HepG2 (cell line): ENCODE measurements around the gene TELO2. TPM values are rescaled to one million over a fixed set of nuclear protein-coding genes. Genes with fewer than 3 reads are reported as not detected.

ENCODE experiments used
- AGO1 ChIP-seq: fragments of 200-400 bp; formaldehyde crosslinking; IDR thresholded peaks from 2 replicates; pipeline ENCODE4 v1.6.1; 2017; ENCODE audit warnings: mild to moderate bottlenecking, low read depth, low read length, moderate library complexity; ENCODE audit not compliant: poor library complexity, severe bottlenecking
- ARID4A ChIP-seq: sonication (generic); formaldehyde crosslinking; IDR thresholded peaks from 2 replicates; pipeline ENCODE4 v1.5.0; 2020; ENCODE audit warnings: mild to moderate bottlenecking, missing genetic modification reagents, borderline replicate concordance
- CCAR2 ChIP-seq: fragments of 200-400 bp; formaldehyde crosslinking; optimal IDR thresholded peaks from 2 replicates; pipeline ENCODE3; 2018; ENCODE audit warnings: low read depth, mild to moderate bottlenecking, low read length, moderate library complexity
- DNMT1 ChIP-seq: sonication (generic); formaldehyde crosslinking; IDR thresholded peaks from 2 replicates; pipeline ENCODE4 v1.5.1; 2020; ENCODE audit warnings: mild to moderate bottlenecking, missing genetic modification reagents
- ETV5 ChIP-seq: IDR thresholded peaks from 2 replicates; pipeline ENCODE4 v1.6.1; 2018; ENCODE audit warnings: missing biosample characterization, missing genetic modification reagents, inconsistent platforms, borderline replicate concordance
- FOXK2 ChIP-seq: fragments of 450-650 bp; IDR thresholded peaks from 2 replicates; pipeline ENCODE4 v1.6.1; 2016
- IRX3 ChIP-seq: sonication (generic); formaldehyde crosslinking; IDR thresholded peaks from 2 replicates; pipeline ENCODE4 v1.8.1; 2023; ENCODE audit warnings: mild to moderate bottlenecking, low read depth, missing genetic modification reagents, borderline replicate concordance
- KAT2B ChIP-seq: fragments of 150-350 bp; IDR thresholded peaks from 2 replicates; pipeline ENCODE4 v1.6.1; 2014; ENCODE audit warnings: low read depth, low read length, borderline replicate concordance
- KLF13 ChIP-seq: sonication (generic); formaldehyde crosslinking; IDR thresholded peaks from 2 replicates; pipeline ENCODE4 v1.4.0; 2020; ENCODE audit warnings: mild to moderate bottlenecking, missing genetic modification reagents
- NR2F6 ChIP-seq, 2 experiments: IDR thresholded peaks; 2 replicates each; pipeline ENCODE4 v1.6.1; 2016; ENCODE audit warnings: antibody characterized with exemption in 1 of 2, mild to moderate bottlenecking in 1 of 2
- PAXIP1 ChIP-seq: sonication (generic); formaldehyde crosslinking; conservative IDR thresholded peaks from 2 replicates; pipeline ENCODE4 v1.4.0; 2020; ENCODE audit warnings: mild to moderate bottlenecking, missing genetic modification reagents, moderate library complexity
- POLR2G ChIP-seq: fragments of 200-400 bp; formaldehyde crosslinking; IDR thresholded peaks from 2 replicates; pipeline ENCODE4 v1.6.1; 2018; ENCODE audit warnings: mild to moderate bottlenecking, low read depth, low read length, moderate library complexity
- REXO4 ChIP-seq: sonication (generic); formaldehyde crosslinking; IDR thresholded peaks from 2 replicates; pipeline ENCODE4 v1.8.0; 2022; ENCODE audit warnings: missing genetic modification reagents, mild to moderate bottlenecking, borderline replicate concordance
- SMAD1 ChIP-seq: sonication (generic); formaldehyde crosslinking; IDR thresholded peaks from 2 replicates; pipeline ENCODE4 v1.4.0; 2020; ENCODE audit warnings: missing genetic modification reagents, low read depth, mild to moderate bottlenecking, borderline replicate concordance
- SP2 ChIP-seq: sonication (generic); formaldehyde crosslinking; IDR thresholded peaks from 2 replicates; pipeline ENCODE4 v1.5.1; 2020; ENCODE audit warnings: mild to moderate bottlenecking, missing genetic modification reagents
- U2AF2 ChIP-seq: fragments of 200-400 bp; formaldehyde crosslinking; IDR thresholded peaks from 2 replicates; pipeline ENCODE4 v1.6.1; 2017; ENCODE audit warnings: low read depth, mild to moderate bottlenecking, low read length
- ZNF501 ChIP-seq: sonication (generic); formaldehyde crosslinking; IDR thresholded peaks from 2 replicates; pipeline ENCODE4 v1.5.1; 2020; ENCODE audit warnings: mild to moderate bottlenecking, moderate library complexity, missing genetic modification reagents
- ZNF605 ChIP-seq: sonication (generic); formaldehyde crosslinking; IDR thresholded peaks from 2 replicates; pipeline ENCODE4 v1.8.0; 2022; ENCODE audit warnings: mild to moderate bottlenecking, missing genetic modification reagents
- polyA plus RNA-seq, 8 experiments: library from polyadenylated mRNA; depleted of rRNA in 3 of 8; stranded (reverse) in 7 of 8; unstranded in 1 of 8; fragments of >200 nt; fragmentation: Illumina TruSeq in 4 of 8; extraction: Trizol in 4 of 8; gene quantifications; 2 replicates each; pipeline versions ENCODE4 v1.2.1 to v1.2.3, GENCODE V29; 2011 to 2016; ENCODE audit warnings: low read depth in 4 of 8, missing spikeins in 1 of 8, mixed read lengths in 1 of 8; ENCODE audit not compliant: insufficient read depth in 1 of 8
- total RNA-seq, 5 experiments: library from RNA; depleted of rRNA; stranded (reverse); fragments of >200 nt; fragmentation: Illumina TruSeq; extraction: Trizol; gene quantifications; 2 replicates each; pipeline ENCODE4 v1.2.3, GENCODE V29; 2016; ENCODE audit warnings: low read depth in 1 of 5
- TF ChIP-seq, protein P1 (sequence below): sonication (generic); formaldehyde crosslinking; IDR thresholded peaks from 2 replicates; pipeline ENCODE4 v1.4.0; 2020; ENCODE audit warnings: mild to moderate bottlenecking, missing genetic modification reagents

TELO2 gene
- total and polyA plus RNA-seq, 2 of the 13 experiments (the other 11 are each of a cell fraction or from before 2014, with no cell fraction given): 10.1 to 17.9 TPM

DNA sequence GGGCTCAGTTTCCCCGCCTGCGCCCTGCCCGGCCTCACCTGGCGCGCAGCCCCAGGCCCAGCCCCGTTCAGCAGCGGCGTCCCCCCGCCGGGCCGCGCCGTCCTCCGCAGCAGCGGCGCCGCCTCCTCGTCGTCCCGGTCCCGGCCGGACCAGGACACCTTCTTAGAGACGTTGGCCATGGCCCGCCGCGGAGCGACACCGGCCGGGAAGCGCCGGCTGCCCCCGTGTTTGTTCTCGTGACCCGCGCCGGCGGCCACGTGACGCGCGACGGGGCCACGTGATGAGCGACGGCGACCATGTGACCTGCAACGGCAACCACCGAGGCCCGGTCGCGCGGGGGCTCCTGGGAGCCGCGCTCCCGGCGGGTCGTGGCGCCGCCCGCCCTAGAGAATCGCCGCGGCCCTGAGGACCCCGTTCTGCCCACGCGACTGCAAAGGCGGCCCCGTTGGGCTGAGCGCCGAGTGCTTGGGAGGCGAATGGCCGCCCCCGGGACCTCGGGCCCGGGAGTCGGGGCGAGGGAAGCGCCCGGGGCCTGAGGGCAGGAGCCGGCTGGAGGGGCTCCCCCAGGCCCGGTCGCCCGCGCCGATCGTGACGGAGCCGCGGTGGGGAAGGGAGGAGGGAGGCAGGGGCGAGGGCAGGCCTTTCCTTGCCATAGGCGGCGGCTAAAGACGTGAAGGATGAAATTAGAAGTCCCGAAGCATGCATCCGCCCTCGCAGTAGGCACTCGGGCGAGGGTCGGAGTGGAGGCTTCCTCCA is 18.2 kb upstream of the TELO2 start, which contains the start of gene CLCN7 (continued):
- TF ChIP-seq NR2F6 (IDR thresholded peaks at IDR 0.05): no peak
- TF ChIP-seq NR2F6 (CRISPR knock-in tag; IDR thresholded peaks at IDR 0.05): peak; percentile 76; the same call in 1 of the 2 replicates
- no peak for TF ChIP-seq AGO1
- TF ChIP-seq FOXK2: no peak
- peak; percentile 55; the same call in 1 of the 2 replicates for TF ChIP-seq ZNF605
- TF ChIP-seq SMAD1 (CRISPR knock-in tag): peak; percentile 57; the same call in 1 of the 2 replicates
- TF ChIP-seq ETV5 (CRISPR knock-in tag): peak; percentile 49
- TF ChIP-seq SP2 (CRISPR knock-in tag): no peak
- peak; percentile 95 for TF ChIP-seq POLR2G
- 0 out of 2 replicates have a peak, but pooled peaks have one; percentile 33 for TF ChIP-seq PAXIP1 (CRISPR knock-in tag)
- TF ChIP-seq, protein P1, sequence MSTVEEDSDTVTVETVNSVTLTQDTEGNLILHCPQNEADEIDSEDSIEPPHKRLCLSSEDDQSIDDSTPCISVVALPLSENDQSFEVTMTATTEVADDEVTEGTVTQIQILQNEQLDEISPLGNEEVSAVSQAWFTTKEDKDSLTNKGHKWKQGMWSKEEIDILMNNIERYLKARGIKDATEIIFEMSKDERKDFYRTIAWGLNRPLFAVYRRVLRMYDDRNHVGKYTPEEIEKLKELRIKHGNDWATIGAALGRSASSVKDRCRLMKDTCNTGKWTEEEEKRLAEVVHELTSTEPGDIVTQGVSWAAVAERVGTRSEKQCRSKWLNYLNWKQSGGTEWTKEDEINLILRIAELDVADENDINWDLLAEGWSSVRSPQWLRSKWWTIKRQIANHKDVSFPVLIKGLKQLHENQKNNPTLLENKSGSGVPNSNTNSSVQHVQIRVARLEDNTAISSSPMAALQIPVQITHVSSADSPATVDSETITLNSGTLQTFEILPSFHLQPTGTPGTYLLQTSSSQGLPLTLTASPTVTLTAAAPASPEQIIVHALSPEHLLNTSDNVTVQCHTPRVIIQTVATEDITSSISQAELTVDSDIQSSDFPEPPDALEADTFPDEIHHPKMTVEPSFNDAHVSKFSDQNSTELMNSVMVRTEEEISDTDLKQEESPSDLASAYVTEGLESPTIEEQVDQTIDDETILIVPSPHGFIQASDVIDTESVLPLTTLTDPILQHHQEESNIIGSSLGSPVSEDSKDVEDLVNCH (CRISPR knock-in tag): peak; percentile 53; the same call in 1 of the 2 replicates
- no peak for TF ChIP-seq IRX3
- TF ChIP-seq CCAR2: no peak
- no peak for TF ChIP-seq REXO4
- no peak for TF ChIP-seq KLF13 (CRISPR knock-in tag)
- peak; percentile 69; the same call in 1 of the 2 replicates for TF ChIP-seq U2AF2
- TF ChIP-seq DNMT1 (CRISPR knock-in tag): no peak; the same call in 1 of the 2 replicates
- peak; percentile 97 for TF ChIP-seq ARID4A
- no peak for TF ChIP-seq KAT2B
- peak; percentile 47; the same call in 1 of the 2 replicates for TF ChIP-seq ZNF501 (CRISPR knock-in tag)
